ENCODE measurements around the gene PTPRT. TPM values are rescaled to one million over a fixed set of nuclear protein-coding genes. Genes with fewer than 3 reads are reported as not detected.
"Not testable (repeated sequence)": the region's sequence is repeated elsewhere in the genome, so short reads cannot be mapped to it uniquely, and the experiment has no call there.

Gene PTPRT
- total and polyA plus RNA-seq, 10 of the 15 experiments (the other 5 are each of a cell fraction or from before 2014, with no cell fraction given): not detected

DNA sequence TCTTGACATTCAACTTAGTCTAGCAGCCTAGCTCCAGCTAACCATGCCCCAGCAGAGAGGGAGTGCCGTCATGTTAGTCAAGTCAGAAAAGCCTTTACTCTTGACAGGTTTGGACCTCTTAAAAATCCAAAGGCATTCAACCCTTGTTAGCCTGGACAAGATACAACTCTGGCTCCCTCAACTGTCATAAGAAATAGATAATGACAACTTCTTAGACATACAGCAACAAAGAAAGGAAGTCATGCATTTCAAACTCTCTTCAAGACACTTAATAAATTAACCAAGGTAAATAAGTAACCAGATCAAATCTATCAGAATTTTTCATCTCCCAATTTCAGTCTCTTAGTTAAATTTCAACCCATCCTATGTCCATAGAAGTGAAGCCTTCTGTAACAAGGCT is 22.7 kb downstream of the PTPRT start:
- intact Hi-C loops (cut with micrococcal nuclease; ENCODE audit: unreplicated experiment): no loop called here
- FAIRE-seq: no peak
- Histone ChIP-seq H3K9ac (ENCODE audit: control insufficient read depth, insufficient read depth, low read length) (no peak overlapping the region), H4K20me1 (ENCODE audit: control insufficient read depth, insufficient read depth) (no peaks in the 10 kb centered on the region), H3K4me1 (ENCODE audit: control insufficient read depth, insufficient read depth, low read length) (no peaks in the 10 kb centered on the region), H3K36me3 (ENCODE audit: control insufficient read depth in 2 of 2, insufficient read depth in 2 of 2, low read length in 1 of 2) (no peaks in the 10 kb centered on the region), H3K4me3 (no peak overlapping the region), H3K79me2 (ENCODE audit: control insufficient read depth, insufficient read depth, low read length) (no peaks in the 10 kb centered on the region), H3K4me2 (ENCODE audit: control insufficient read depth, insufficient read depth) (no peak overlapping the region), H3K27me3 (replicated peaks in 1 of 2; ENCODE audit: control insufficient read depth in 2 of 2, insufficient read depth in 2 of 2, low read length in 1 of 2) (no peaks in the 10 kb centered on the region), H2AFZ (ENCODE audit: control insufficient read depth, low read depth, low read length) (no peak overlapping the region), H3K9me3 (replicated peaks; ENCODE audit: control insufficient read depth, insufficient read depth, low read length) (no peaks in the 10 kb centered on the region), H3K27ac (ENCODE audit: control insufficient read depth, insufficient read depth) (no peak overlapping the region)
- ChIA-PET CTCF (no interaction called here), POLR2A (no interaction called here), RAD21 (ENCODE audit: unreplicated experiment) (no interaction called here), SMC1A (ENCODE audit: uncharacterized antibody, unreplicated experiment) (no interaction called here)
- in situ Hi-C loops (cut with MboI): no loop called here
- ATAC-seq: no peak
- WGBS (ENCODE audit: insufficient coverage, insufficient replicate concordance, low lambda C conversion rate, missing lambda C conversion rate): 14% methylated on average over 1 of the region's 1 CpG
- no peak for DNase-seq (ENCODE audit: low read depth, low spot score)
- no peak for TF ChIP-seq SMAD1 (IDR thresholded peaks at IDR 0.05; ENCODE audit: low read depth, partially characterized antibody)
- no TSS peak for BruUV-seq (replicated peaks)

DNA sequence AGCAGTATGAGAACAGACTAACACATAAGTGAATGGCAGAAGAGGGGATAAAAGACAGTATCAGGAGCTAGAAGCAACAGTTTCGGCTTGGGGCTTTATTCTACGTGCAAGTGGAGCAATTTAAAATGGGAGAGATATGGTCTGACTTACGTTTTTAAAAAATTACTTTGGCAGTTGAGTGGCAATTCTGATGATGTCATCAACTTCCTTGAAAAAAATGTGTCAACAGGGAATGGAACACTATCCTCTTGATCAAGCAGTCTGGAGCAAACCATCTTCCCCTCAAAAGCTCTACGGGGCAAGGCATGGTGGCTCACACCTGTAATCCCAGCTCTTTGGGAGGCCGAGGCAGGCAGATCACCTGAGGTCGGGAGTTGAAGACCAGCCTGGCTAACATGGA is 24.1 kb downstream of the PTPRT start:
- no peaks in the 10 kb centered on the region for H3K4me1 ChIP-seq (ENCODE audit: control insufficient read depth, insufficient read depth, low read length)
- H3K9ac ChIP-seq (ENCODE audit: control insufficient read depth, insufficient read depth, low read length): no peak overlapping the region
- intact Hi-C loops (cut with micrococcal nuclease; ENCODE audit: unreplicated experiment): no loop called here
- ChIA-PET SMC1A (ENCODE audit: uncharacterized antibody, unreplicated experiment) (no interaction called here), CTCF (no interaction called here), RAD21 (ENCODE audit: unreplicated experiment) (no interaction called here), POLR2A (no interaction called here)
- H4K20me1 ChIP-seq (ENCODE audit: control insufficient read depth, insufficient read depth): no peaks in the 10 kb centered on the region
- no peak overlapping the region for H3K27ac ChIP-seq (ENCODE audit: control insufficient read depth, insufficient read depth)
- H3K4me2 ChIP-seq (ENCODE audit: control insufficient read depth, insufficient read depth): no peak overlapping the region
- H3K4me3 ChIP-seq: no peak overlapping the region
- no peaks in the 10 kb centered on the region for H3K27me3 ChIP-seq (replicated peaks in 1 of 2; ENCODE audit: control insufficient read depth in 2 of 2, insufficient read depth in 2 of 2, low read length in 1 of 2)
- no peaks in the 10 kb centered on the region for H3K79me2 ChIP-seq (ENCODE audit: control insufficient read depth, insufficient read depth, low read length)
- ATAC-seq: no peak
- no TSS peak for BruUV-seq (replicated peaks)
- H2AFZ ChIP-seq (ENCODE audit: control insufficient read depth, low read depth, low read length): no peak overlapping the region
- in situ Hi-C loops (cut with MboI): no loop called here
- no peaks in the 10 kb centered on the region for H3K9me3 ChIP-seq (replicated peaks; ENCODE audit: control insufficient read depth, insufficient read depth, low read length)
- no peak for FAIRE-seq
- H3K36me3 ChIP-seq (ENCODE audit: control insufficient read depth in 2 of 2, insufficient read depth in 2 of 2, low read length in 1 of 2): no peaks in the 10 kb centered on the region
- TF ChIP-seq, protein P1, sequence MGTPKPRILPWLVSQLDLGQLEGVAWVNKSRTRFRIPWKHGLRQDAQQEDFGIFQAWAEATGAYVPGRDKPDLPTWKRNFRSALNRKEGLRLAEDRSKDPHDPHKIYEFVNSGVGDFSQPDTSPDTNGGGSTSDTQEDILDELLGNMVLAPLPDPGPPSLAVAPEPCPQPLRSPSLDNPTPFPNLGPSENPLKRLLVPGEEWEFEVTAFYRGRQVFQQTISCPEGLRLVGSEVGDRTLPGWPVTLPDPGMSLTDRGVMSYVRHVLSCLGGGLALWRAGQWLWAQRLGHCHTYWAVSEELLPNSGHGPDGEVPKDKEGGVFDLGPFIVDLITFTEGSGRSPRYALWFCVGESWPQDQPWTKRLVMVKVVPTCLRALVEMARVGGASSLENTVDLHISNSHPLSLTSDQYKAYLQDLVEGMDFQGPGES (IDR thresholded peaks at IDR 0.05): no peak
- TF ChIP-seq STAT3 (IDR thresholded peaks at IDR 0.05; ENCODE audit: low read depth, low read length): no peak
- no peak for TF ChIP-seq ATF7 (IDR thresholded peaks at IDR 0.05; ENCODE audit: low read depth)
- TF ChIP-seq SP1 (IDR thresholded peaks at IDR 0.05; ENCODE audit: low read depth, low read length): no peak
- no peak for TF ChIP-seq ETV6 (conservative IDR thresholded peaks at IDR 0.05 in 1 of 2, IDR thresholded peaks at IDR 0.05 in 1 of 2; ENCODE audit: borderline replicate concordance in 1 of 2, low read depth in 1 of 2)
- 39% methylated on average over 6 of the region's 6 CpGs for WGBS (ENCODE audit: insufficient coverage, insufficient replicate concordance, low lambda C conversion rate, missing lambda C conversion rate)
- no peak for DNase-seq (ENCODE audit: low read depth, low spot score)

DNA sequence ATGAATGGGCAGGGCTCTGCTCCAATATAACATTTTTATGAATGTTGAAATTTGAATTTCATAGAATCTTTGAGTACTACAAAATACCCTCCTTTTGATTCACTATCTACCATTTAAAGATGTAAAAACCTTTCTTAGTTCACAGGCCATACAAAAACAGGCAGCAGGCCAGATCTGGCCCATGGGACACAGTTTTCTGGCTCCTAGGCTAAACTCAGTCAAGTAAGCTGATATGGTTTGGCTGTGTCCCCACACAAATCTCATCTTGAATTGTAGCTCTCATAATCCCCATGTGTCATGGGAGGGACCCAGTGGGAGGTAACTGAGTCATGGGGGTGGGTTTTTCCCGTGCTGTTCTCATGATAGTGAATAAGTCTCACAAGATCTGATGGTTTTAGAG is 25.0 kb downstream of the PTPRT start:
- BruUV-seq (replicated peaks): not testable (repeated sequence)

More for the DNA sequence above, 25.0 kb downstream of the PTPRT start:
- H3K4me1 ChIP-seq (ENCODE audit: control insufficient read depth, insufficient read depth, low read length); DNase-seq (ENCODE audit: low read depth, low spot score); SMC1A ChIA-PET (ENCODE audit: uncharacterized antibody, unreplicated experiment); H3K36me3 ChIP-seq (ENCODE audit: control insufficient read depth in 2 of 2, insufficient read depth in 2 of 2, low read length in 1 of 2); intact Hi-C loops (cut with micrococcal nuclease; ENCODE audit: unreplicated experiment); H3K4me2 ChIP-seq (ENCODE audit: control insufficient read depth, insufficient read depth); ATAC-seq; H4K20me1 ChIP-seq (ENCODE audit: control insufficient read depth, insufficient read depth); H3K79me2 ChIP-seq (ENCODE audit: control insufficient read depth, insufficient read depth, low read length); H3K9me3 ChIP-seq (replicated peaks; ENCODE audit: control insufficient read depth, insufficient read depth, low read length); H3K27me3 ChIP-seq (replicated peaks in 1 of 2; ENCODE audit: control insufficient read depth in 2 of 2, insufficient read depth in 2 of 2, low read length in 1 of 2); in situ Hi-C loops (cut with MboI); RAD21 ChIA-PET (ENCODE audit: unreplicated experiment); H3K9ac ChIP-seq (ENCODE audit: control insufficient read depth, insufficient read depth, low read length); POLR2A ChIA-PET; H3K27ac ChIP-seq (ENCODE audit: control insufficient read depth, insufficient read depth); H3K4me3 ChIP-seq; FAIRE-seq; H2AFZ ChIP-seq (ENCODE audit: control insufficient read depth, low read depth, low read length); CTCF ChIA-PET: not testable (repeated sequence)
- WGBS (ENCODE audit: insufficient coverage, insufficient replicate concordance, low lambda C conversion rate, missing lambda C conversion rate): 0% methylated on average over 1 of the region's 1 CpG
